Kasumi-1 (cell line): Measurements from ENCODE around the gene ZYX.
"Not testable (repeated sequence)": the region's sequence is repeated elsewhere in the genome, so short reads cannot be mapped to it uniquely, and the experiment has no call there.

Experiments
- DNase-seq, 2 experiments: peaks; one replicate each; lab custom pipeline; 2025; lab: John Stamatoyannopoulos, UW

The ZYX gene

GRCh38 chr7:143385891-143386781 lies 5.0 kb downstream of the ZYX start:
- peak; percentile 75 to 87 for DNase-seq

- DNase-seq = no peak
Measured at GRCh38 chr7:143387156-143387975, 6.2 kb downstream of the ZYX start.

DNA sequence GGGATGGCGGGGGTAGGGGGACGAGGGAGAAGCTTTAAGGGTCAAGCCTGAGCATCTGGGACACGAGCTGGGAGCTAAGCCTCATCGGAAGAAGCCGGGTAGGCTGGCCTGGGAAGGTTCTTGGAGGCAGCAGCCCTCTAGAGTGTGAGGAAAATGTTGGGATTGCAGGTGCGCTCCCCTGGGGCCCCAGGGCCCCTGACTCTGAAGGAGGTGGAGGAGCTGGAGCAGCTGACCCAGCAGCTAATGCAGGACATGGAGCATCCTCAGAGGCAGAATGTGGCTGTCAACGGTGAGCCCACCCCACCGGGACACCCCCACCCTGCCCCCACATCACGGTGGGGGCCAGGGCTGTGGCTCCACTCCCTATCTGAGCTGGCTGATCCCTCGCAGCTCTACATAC lies 6.9 kb downstream of the ZYX start:
- no peak for DNase-seq

GRCh38 chr7:143388491-143389101 lies 7.5 kb downstream of the ZYX start:
- no peak for DNase-seq

DNA sequence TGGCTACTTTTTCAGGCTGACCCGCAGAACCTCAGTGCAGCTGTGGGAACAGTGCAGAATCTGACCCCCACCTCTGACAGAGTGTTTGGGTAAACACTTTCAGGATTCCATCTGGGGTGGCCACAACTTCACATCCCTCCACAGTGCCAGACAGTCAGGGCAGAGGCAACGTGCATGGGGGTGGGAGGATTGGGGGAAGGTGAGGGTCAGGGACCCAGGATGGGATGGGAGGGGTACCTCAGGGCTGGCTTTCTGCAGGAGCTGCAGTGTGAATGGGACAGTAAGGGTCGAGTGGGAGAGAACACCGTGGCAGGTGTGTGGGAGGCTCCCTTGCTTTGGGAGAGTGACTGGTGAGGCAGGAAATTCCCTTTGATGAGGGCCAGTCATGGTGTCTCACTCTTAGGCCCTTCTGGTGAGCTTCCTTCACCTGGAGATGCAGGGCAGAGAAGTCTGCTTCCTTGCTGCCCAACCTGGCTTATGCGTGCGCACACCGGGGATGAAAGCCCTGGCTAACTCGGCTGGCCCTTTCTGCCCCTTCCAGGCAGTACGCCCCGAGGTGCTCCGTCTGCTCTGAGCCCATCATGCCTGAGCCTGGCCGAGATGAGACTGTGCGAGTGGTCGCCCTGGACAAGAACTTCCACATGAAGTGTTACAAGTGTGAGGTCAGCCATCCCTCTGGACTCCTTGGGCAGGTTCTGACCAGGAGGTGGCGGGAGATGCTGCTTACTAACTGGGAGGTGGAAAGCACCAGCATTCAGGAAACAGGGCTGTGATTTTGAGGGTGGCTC lies 8.4 kb downstream of the ZYX start:
- no peak for DNase-seq

DNA sequence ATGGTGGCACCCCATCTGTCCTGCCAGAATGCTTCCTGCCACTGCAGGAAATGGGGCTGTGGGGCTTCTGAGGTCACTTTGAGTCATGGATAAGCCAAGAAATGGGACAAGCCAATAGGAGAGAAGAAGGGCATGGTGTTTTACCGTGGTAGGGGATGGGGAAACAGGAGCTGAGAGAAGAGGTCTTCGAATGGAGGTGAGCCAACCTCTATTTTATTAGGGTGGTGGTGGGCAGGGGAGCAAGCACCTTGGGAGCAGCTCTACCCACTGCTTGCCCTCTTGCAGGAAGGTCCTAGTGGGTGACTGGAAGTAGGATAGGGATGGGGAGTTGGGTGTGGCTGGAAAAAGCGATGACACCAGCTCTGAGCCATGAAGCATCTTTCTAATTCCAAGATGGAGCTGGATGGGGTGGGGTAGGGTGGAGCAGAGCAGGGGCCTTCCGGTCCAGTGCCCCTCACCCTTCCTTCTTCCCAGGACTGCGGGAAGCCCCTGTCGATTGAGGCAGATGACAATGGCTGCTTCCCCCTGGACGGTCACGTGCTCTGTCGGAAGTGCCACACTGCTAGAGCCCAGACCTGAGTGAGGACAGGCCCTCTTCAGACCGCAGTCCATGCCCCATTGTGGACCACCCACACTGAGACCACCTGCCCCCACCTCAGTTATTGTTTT lies 9.1 kb downstream of the ZYX start:
- DNase-seq = no peak

DNA sequence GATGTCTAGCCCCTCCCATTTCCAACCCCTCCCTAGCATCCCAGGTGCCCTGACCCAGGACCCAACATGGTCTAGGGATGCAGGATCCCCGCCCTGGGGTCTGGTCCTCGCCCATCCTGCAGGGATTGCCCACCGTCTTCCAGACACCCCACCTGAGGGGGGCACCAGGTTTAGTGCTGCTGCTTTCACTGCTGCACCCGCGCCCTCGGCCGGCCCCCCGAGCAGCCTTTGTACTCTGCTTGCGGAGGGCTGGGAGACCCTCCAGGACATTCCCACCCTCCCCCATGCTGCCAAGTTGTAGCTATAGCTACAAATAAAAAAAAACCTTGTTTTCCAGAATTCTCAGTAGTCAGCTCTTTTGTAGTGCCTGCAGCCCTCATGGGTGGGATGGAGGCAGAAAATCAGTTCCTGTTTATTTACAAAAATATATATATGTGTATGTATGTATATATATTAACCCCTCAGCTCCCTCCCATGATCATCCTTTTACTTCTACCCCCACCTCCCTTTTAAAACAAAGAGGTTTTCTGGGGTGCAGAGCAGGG lies 9.7 kb downstream of the ZYX start:
- DNase-seq = no peak

DNA sequence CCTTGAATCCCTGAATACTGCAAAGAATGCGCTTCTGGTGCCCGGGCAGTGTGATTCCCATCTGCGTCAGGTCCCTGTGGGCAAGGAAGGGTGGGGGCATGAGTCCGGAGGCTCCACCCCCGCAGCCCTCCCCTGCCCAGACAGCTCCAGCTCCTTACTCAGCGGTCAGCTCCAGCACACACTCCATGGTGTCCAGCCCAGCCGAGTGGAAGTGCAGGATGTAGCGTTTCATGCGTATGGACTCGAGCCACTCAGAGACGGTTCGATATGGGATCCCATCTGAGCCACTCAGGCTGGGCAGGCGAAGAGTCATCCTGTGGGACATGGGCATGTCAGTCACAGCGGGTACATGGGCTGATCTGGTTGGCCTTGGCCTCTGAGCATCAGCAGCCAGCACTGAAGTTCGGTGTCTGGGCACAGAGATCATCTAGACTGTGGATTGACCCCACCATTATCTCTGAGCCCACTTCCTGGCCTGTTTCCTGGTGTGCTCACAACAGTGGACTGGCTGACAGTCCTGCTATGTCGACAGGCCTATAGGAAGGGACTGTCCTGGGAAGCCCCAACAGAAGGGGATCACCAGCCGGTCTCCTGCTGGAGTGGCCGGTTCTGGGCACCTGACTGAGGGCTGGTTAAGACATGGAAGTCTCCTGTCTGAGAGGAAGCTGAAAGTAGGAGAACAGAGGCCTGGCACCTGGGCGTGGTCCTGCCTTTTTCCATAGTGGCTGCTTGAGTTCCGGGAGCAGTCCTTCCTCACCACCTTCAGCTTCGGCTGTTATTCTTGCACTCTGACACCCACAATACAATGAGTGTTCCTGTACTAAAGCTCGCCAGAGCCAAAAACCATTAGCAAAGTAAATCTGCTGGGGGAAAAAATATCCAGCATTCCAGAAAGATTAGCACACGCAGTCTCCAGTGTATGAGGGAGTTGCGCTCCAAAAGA lies 10.6 kb downstream of the ZYX start:
- DNase-seq = no peak

DNA sequence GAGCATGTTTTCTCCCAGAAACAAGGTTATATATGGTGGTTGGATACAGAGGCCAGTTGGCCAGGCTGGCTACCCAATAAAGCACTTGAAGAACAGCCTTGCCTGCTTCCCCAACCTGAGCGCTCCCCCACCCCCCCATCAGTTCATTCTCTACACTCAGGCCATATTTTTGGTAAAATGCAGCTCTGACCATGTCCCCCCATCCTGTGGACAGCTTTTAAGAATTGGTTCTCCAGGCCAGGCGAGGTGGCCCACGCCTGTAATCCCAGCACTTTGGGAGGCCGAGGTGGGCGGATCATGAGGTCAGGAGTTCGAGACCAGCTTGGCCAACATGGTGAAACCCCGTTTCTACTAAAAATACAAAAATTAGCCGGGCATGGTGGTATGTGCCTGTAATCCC lies 11.3 kb downstream of the ZYX start:
- not testable (repeated sequence) for DNase-seq

- no peak for DNase-seq
Measured at GRCh38 chr7:143392875-143393266, 11.7 kb downstream of the ZYX start.

- DNase-seq = no peak
Measured at GRCh38 chr7:143393267-143394041, 12.3 kb downstream of the ZYX start.

GRCh38 chr7:143394068-143394467 lies 12.9 kb downstream of the ZYX start:
- no peak for DNase-seq

DNA sequence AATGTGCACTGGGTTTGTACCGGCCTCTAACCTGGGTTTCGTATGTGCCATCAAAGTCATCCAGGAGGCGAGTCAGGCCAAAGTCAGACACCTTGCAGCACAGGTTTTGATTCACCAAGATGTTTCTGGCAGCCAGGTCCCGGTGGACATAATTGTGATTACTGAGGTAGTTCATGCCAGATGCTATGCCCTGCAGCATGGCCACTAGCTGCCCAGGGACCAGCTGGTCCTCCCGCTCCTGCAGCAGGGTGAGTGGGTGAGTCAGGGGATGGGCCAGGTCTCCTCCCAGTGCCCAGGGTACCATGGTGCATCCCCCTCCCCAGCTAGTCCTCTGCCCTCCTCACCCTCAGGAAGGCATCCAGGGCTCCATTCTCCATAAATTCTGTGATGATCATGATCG lies 13.6 kb downstream of the ZYX start:
- DNase-seq = no peak

GRCh38 chr7:143395187-143396149 lies 14.3 kb downstream of the ZYX start:
- DNase-seq = peak; percentile 88 to 91

DNA sequence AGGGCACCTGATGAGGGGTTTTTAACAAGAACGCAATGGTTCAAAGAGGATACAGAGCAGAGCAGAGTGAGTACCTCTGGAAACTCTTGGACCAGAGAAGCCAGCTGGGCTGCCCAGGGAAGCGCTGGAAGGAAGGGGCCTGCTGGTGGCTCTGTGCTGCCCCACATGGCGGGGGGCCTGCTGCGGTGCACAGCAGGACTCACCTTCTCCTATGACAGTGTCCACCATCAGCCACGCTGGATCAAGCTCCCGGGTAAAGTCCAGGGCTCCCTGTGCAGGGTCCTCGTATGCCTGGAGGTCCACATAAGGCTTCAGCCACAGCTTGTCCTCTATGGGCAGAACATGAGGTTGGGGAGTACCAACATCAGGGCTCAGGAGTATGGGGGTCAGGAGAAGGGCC lies 15.0 kb downstream of the ZYX start:
- no peak for DNase-seq

DNA sequence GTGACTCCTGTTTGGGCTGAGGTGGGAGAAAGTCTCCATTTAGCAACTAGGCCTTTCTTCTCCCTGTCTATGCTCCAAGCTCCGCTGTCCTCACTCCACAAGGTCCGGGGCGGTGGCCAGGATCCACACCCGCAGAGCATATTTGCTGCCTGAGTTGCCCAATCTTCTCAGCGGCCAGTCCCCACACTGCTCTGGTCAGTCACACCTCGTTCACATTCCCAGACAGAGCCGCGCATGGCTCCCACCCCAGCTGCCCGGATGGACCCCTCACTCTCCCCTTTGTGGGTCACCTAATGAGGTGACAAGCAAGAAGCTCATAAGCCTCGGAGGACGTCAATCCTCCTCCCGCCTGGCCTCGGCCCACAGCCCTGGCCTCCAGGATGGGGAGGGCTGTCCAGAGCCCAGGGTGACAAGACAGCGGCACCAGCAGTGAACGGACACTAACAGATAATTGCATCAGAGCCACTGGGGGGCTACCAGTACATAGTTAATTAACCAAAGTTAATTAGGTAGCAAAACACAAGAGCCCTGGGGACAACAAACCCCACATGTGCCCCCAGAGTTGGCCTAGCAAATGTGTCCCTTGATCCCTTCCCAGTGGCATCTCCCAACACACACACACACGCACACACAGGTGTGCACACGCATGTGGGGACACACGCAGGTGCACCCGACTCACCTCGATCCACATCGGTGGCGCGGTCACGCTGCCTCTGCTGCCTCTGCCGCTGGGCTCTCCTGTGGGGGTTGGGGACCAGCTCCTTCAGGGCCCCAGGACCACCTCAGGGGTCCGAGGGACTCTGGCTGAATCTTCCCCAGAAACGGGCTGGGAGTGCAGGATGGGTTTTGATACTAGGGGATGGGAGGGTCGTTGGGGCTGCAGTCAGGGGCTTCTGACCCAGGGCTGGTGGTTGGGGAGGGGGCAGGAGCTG lies 15.7 kb downstream of the ZYX start:
- DNase-seq = no peak
